HG02870 (cell line): ENCODE data around the gene HEXIM1.

ENCODE experiments used
- ATAC-seq: cut with Tn5 transposase; IDR thresholded peaks from one replicate; pipeline ENCODE4 v1.9.1; 2021; ENCODE audit warnings: mild to moderate bottlenecking, moderate library complexity; ENCODE audit not compliant: unreplicated experiment

Gene HEXIM1

GRCh38 chr17:45148183-45149036 lies at the start of gene HEXIM1:
Gene HEXIM1 (plus strand): TSS chr17:45148475. CDS start chr17:45149191, 716 bp downstream.
- peak; percentile 56 for ATAC-seq

GRCh38 chr17:45098869-45099616 lies 49.2 kb upstream of the HEXIM1 start:
- no peak for ATAC-seq

- ATAC-seq, result no peak
Observed at GRCh38 chr17:45101546-45101882, 46.8 kb upstream of the HEXIM1 start.

GRCh38 chr17:45101883-45102811 lies 46.1 kb upstream of the HEXIM1 start:
- ATAC-seq, result no peak

- ATAC-seq, result no peak
Observed at GRCh38 chr17:45102856-45103255, 45.4 kb upstream of the HEXIM1 start.

GRCh38 chr17:45103269-45103795 lies 44.9 kb upstream of the HEXIM1 start:
- no peak for ATAC-seq

GRCh38 chr17:45104029-45104428 lies 44.2 kb upstream of the HEXIM1 start:
- ATAC-seq, result no peak

- ATAC-seq, result no peak
Observed at GRCh38 chr17:45104497-45104896, 43.8 kb upstream of the HEXIM1 start.

GRCh38 chr17:45104907-45105624 lies 43.2 kb upstream of the HEXIM1 start:
- no peak for ATAC-seq

- ATAC-seq, result no peak
Observed at GRCh38 chr17:45106096-45106495, 42.2 kb upstream of the HEXIM1 start.

- ATAC-seq, result no peak
Observed at GRCh38 chr17:45106582-45106981, 41.7 kb upstream of the HEXIM1 start.

- ATAC-seq, result no peak
Observed at GRCh38 chr17:45107293-45108010, 40.8 kb upstream of the HEXIM1 start.

- ATAC-seq, result no peak
Observed at GRCh38 chr17:45108051-45108450, 40.2 kb upstream of the HEXIM1 start.

- ATAC-seq, result no peak
Observed at GRCh38 chr17:45108595-45109521, 39.4 kb upstream of the HEXIM1 start.

GRCh38 chr17:45110676-45111611 lies 37.3 kb upstream of the HEXIM1 start:
- no peak for ATAC-seq

GRCh38 chr17:45111850-45112249 lies 36.4 kb upstream of the HEXIM1 start:
- no peak for ATAC-seq
